ENCODE data around the gene NFAT5.

Gene NFAT5

GRCh38 chr16:69701452-69701851 is 135.7 kb downstream of the NFAT5 start:
- no peak for DNase-seq (ENCODE audit: low spot score in 2 of 2)
- no peaks in the 10 kb centered on the region; the same call in 1 of the 2 replicates for H3K4me1 ChIP-seq
- no peak overlapping the region for H3K4me3 ChIP-seq
- H3K9me3 ChIP-seq = no peaks in the 10 kb centered on the region
- H3K27me3 ChIP-seq (ENCODE audit: low read depth) = no peaks in the 10 kb centered on the region
- in situ Hi-C loops (cut with MboI; ENCODE audit: low sequenced_read_pairs) = no loop called here
- peaks cover 20% of the 10 kb centered on the region for H3K36me3 ChIP-seq (replicated peaks)

- Histone ChIP-seq H3K9me3 (no peaks in the 10 kb centered on the region), H3K36me3 (replicated peaks) (peaks cover 22% of the 10 kb centered on the region), H3K27me3 (ENCODE audit: low read depth) (no peaks in the 10 kb centered on the region), H3K4me1 (no peaks in the 10 kb centered on the region; the same call in 1 of the 2 replicates), H3K4me3 (no peak overlapping the region)
- in situ Hi-C loops (cut with MboI; ENCODE audit: low sequenced_read_pairs) = no loop called here
- DNase-seq (ENCODE audit: low spot score in 2 of 2) = no peak
These were observed 136.1 kb downstream of the NFAT5 start for GRCh38 chr16:69701866-69702265.

GRCh38 chr16:69703638-69704037 is 137.9 kb downstream of the NFAT5 start:
- Histone ChIP-seq H3K4me1 (no peaks in the 10 kb centered on the region), H3K36me3 (replicated peaks) (peaks cover 22% of the 10 kb centered on the region), H3K27me3 (ENCODE audit: low read depth) (no peaks in the 10 kb centered on the region), H3K9me3 (no peaks in the 10 kb centered on the region), H3K4me3 (no peak overlapping the region)
- no peak for DNase-seq (ENCODE audit: low spot score in 2 of 2)
- in situ Hi-C loops (cut with MboI; ENCODE audit: low sequenced_read_pairs) = no loop called here

GRCh38 chr16:69706256-69706974 is 140.6 kb downstream of the NFAT5 start:
- no peaks in the 10 kb centered on the region for H3K4me1 ChIP-seq
- H3K4me3 ChIP-seq = no peak overlapping the region
- in situ Hi-C loops (cut with MboI; ENCODE audit: low sequenced_read_pairs) = no loop called here
- H3K36me3 ChIP-seq (replicated peaks) = peaks cover 26% of the 10 kb centered on the region
- H3K27me3 ChIP-seq (ENCODE audit: low read depth) = no peaks in the 10 kb centered on the region
- no peak for DNase-seq (ENCODE audit: low spot score in 2 of 2)
- no peaks in the 10 kb centered on the region for H3K9me3 ChIP-seq

- DNase-seq (ENCODE audit: low spot score in 2 of 2) = no peak
- in situ Hi-C loops (cut with MboI; ENCODE audit: low sequenced_read_pairs) = no loop called here
- Histone ChIP-seq H3K9me3 (no peaks in the 10 kb centered on the region), H3K27me3 (ENCODE audit: low read depth) (no peaks in the 10 kb centered on the region), H3K4me1 (no peaks in the 10 kb centered on the region), H3K4me3 (no peak overlapping the region), H3K36me3 (replicated peaks) (peaks cover 26% of the 10 kb centered on the region)
These were observed 141.2 kb downstream of the NFAT5 start for GRCh38 chr16:69706975-69707340.

- no peaks in the 10 kb centered on the region for H3K27me3 ChIP-seq (ENCODE audit: low read depth)
- H3K4me1 ChIP-seq = no peaks in the 10 kb centered on the region
- H3K4me3 ChIP-seq = no peak overlapping the region
- no peak for DNase-seq (ENCODE audit: low spot score in 2 of 2)
- in situ Hi-C loops (cut with MboI; ENCODE audit: low sequenced_read_pairs) = no loop called here
- H3K36me3 ChIP-seq (replicated peaks) = peaks cover 30% of the 10 kb centered on the region
- no peaks in the 10 kb centered on the region for H3K9me3 ChIP-seq
These were observed 142.3 kb downstream of the NFAT5 start for GRCh38 chr16:69707920-69708683.

GRCh38 chr16:69709456-69710084 is 143.8 kb downstream of the NFAT5 start:
- H3K4me1 ChIP-seq = no peaks in the 10 kb centered on the region

GRCh38 chr16:69711115-69711740 is 145.5 kb downstream of the NFAT5 start:
- peaks cover 44% of the 10 kb centered on the region for H3K36me3 ChIP-seq (replicated peaks)
- H3K27me3 ChIP-seq (ENCODE audit: low read depth) = no peaks in the 10 kb centered on the region
- DNase-seq (ENCODE audit: low spot score in 2 of 2) = no peak
- no peaks in the 10 kb centered on the region for H3K4me1 ChIP-seq
- no peaks in the 10 kb centered on the region for H3K9me3 ChIP-seq
- in situ Hi-C loops (cut with MboI; ENCODE audit: low sequenced_read_pairs) = no loop called here
- no peak overlapping the region for H3K4me3 ChIP-seq

More at GRCh38 chr16:69709456-69710084, 143.8 kb downstream of the NFAT5 start:
- in situ Hi-C loops (cut with MboI; ENCODE audit: low sequenced_read_pairs) = no loop called here
- Histone ChIP-seq H3K4me3 (no peak overlapping the region), H3K9me3 (no peaks in the 10 kb centered on the region), H3K27me3 (ENCODE audit: low read depth) (no peaks in the 10 kb centered on the region), H3K36me3 (replicated peaks) (peaks cover 32% of the 10 kb centered on the region)
- peak in 1 of 2 experiments; percentile 78 for DNase-seq (ENCODE audit: low spot score in 2 of 2)

GRCh38 chr16:69712277-69712676 is 146.5 kb downstream of the NFAT5 start:
- no peaks in the 10 kb centered on the region for H3K4me1 ChIP-seq
- no peaks in the 10 kb centered on the region for H3K9me3 ChIP-seq
- H3K27me3 ChIP-seq (ENCODE audit: low read depth) = no peaks in the 10 kb centered on the region
- in situ Hi-C loops (cut with MboI; ENCODE audit: low sequenced_read_pairs) = no loop called here
- no peak for DNase-seq (ENCODE audit: low spot score in 2 of 2)
- no peak overlapping the region for H3K4me3 ChIP-seq
- H3K36me3 ChIP-seq (replicated peaks) = peaks cover 46% of the 10 kb centered on the region

- no peak overlapping the region for H3K4me3 ChIP-seq
- H3K9me3 ChIP-seq = no peaks in the 10 kb centered on the region
- peaks cover 51% of the 10 kb centered on the region for H3K36me3 ChIP-seq (replicated peaks)
- H3K4me1 ChIP-seq = no peaks in the 10 kb centered on the region
- H3K27me3 ChIP-seq (ENCODE audit: low read depth) = no peaks in the 10 kb centered on the region
- no peak for DNase-seq (ENCODE audit: low spot score in 2 of 2)
- in situ Hi-C loops (cut with MboI; ENCODE audit: low sequenced_read_pairs) = no loop called here
These were observed 147.3 kb downstream of the NFAT5 start for GRCh38 chr16:69712914-69713581.

- Histone ChIP-seq H3K9me3 (no peaks in the 10 kb centered on the region), H3K27me3 (ENCODE audit: low read depth) (no peaks in the 10 kb centered on the region), H3K4me3 (no peak overlapping the region), H3K36me3 (replicated peaks) (peaks cover 44% of the 10 kb centered on the region), H3K4me1 (no peaks in the 10 kb centered on the region)
- in situ Hi-C loops (cut with MboI; ENCODE audit: low sequenced_read_pairs) = no loop called here
- DNase-seq (ENCODE audit: low spot score in 2 of 2) = no peak
These were observed 151.3 kb downstream of the NFAT5 start for GRCh38 chr16:69717066-69717465.

GRCh38 chr16:69718111-69718764 is 152.5 kb downstream of the NFAT5 start:
- Histone ChIP-seq H3K9me3 (no peaks in the 10 kb centered on the region), H3K4me1 (no peaks in the 10 kb centered on the region), H3K27me3 (ENCODE audit: low read depth) (no peaks in the 10 kb centered on the region), H3K4me3 (no peak overlapping the region), H3K36me3 (replicated peaks) (peaks cover 33% of the 10 kb centered on the region)
- in situ Hi-C loops (cut with MboI; ENCODE audit: low sequenced_read_pairs) = no loop called here
- DNase-seq (ENCODE audit: low spot score in 2 of 2) = no peak

GRCh38 chr16:69720822-69721430 is 155.2 kb downstream of the NFAT5 start:
- no peaks in the 10 kb centered on the region for H3K9me3 ChIP-seq
- peaks cover 16% of the 10 kb centered on the region for H3K4me1 ChIP-seq
- no peak overlapping the region for H3K4me3 ChIP-seq
- peaks cover 16% of the 10 kb centered on the region for H3K36me3 ChIP-seq (replicated peaks)
- no peak for DNase-seq (ENCODE audit: low spot score in 2 of 2)
- no peaks in the 10 kb centered on the region for H3K27me3 ChIP-seq (ENCODE audit: low read depth)
- in situ Hi-C loops (cut with MboI; ENCODE audit: low sequenced_read_pairs) = no loop called here
